GM12873 (cell line): Measurements from ENCODE around the gene DCXR.

Experiments used
- CTCF ChIP-seq: IDR thresholded peaks from 2 replicates; pipeline ENCODE4 v1.5.1; 2012; ENCODE audit warnings: low read depth, mild to moderate bottlenecking, moderate library complexity, low read length, control low read depth; ENCODE audit not compliant: insufficient read depth; ENCODE audit errors: missing control alignments

DCXR gene

GRCh38 chr17:82065638-82066303 is 28.3 kb upstream of the DCXR start, which contains the start of gene DUS1L:
Gene DUS1L (minus strand): TSS chr17:82065804. CDS start chr17:82065059, 745 bp downstream.
- no peak for TF ChIP-seq CTCF

- no peak for TF ChIP-seq CTCF
Measured at GRCh38 chr17:82065193-82065637, 27.7 kb upstream of the DCXR start.

- TF ChIP-seq CTCF, result no peak
Measured at GRCh38 chr17:82064433-82065192, 27.1 kb upstream of the DCXR start.

- no peak for TF ChIP-seq CTCF
Measured at GRCh38 chr17:82063424-82064415, 26.2 kb upstream of the DCXR start.

GRCh38 chr17:82062984-82063368 is 25.5 kb upstream of the DCXR start:
- TF ChIP-seq CTCF, result no peak

GRCh38 chr17:82062076-82062983 is 24.8 kb upstream of the DCXR start:
- no peak for TF ChIP-seq CTCF
